ENCODE measurements around the gene RALGPS2. TPM values are rescaled to one million over a fixed set of nuclear protein-coding genes. Genes with fewer than 3 reads are reported as not detected.
"Not testable (repeated sequence)": the region's sequence is repeated elsewhere in the genome, so short reads cannot be mapped to it uniquely, and the experiment has no call there.

The RALGPS2 gene
- total and polyA plus RNA-seq, 11 donors, result 1.6 to 12.7 (median 8.0) TPM

DNA sequence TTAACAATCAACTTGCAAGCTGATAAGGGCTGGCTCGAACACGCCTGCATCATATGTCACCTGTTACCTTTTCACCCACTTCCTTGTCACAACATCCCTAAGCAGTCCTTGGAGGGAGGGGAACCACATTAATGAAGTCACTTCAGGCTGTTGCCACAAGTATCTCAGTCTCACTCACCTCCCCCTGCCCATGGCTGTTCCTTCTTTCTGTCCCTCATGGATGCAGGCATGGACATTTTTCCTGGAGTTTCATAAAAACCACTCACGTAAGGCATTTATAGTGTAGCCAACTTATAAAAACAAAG, 222.6 kb downstream of the RALGPS2 start:
- Histone ChIP-seq H3K36me3 (no peaks in the 10 kb centered on the region), H3K27ac (no peak overlapping the region), H3K9me3 (no peaks in the 10 kb centered on the region), H3K4me3 (no peak overlapping the region), H3K4me1 (peaks cover 0 to 10% (median under 1%) of the 10 kb centered on the region in 12 donors), H3K27me3 (no peaks in the 10 kb centered on the region)
- no peak for TF ChIP-seq POLR2A (IDR thresholded peaks at IDR 0.05)
- TF ChIP-seq, protein P1, sequence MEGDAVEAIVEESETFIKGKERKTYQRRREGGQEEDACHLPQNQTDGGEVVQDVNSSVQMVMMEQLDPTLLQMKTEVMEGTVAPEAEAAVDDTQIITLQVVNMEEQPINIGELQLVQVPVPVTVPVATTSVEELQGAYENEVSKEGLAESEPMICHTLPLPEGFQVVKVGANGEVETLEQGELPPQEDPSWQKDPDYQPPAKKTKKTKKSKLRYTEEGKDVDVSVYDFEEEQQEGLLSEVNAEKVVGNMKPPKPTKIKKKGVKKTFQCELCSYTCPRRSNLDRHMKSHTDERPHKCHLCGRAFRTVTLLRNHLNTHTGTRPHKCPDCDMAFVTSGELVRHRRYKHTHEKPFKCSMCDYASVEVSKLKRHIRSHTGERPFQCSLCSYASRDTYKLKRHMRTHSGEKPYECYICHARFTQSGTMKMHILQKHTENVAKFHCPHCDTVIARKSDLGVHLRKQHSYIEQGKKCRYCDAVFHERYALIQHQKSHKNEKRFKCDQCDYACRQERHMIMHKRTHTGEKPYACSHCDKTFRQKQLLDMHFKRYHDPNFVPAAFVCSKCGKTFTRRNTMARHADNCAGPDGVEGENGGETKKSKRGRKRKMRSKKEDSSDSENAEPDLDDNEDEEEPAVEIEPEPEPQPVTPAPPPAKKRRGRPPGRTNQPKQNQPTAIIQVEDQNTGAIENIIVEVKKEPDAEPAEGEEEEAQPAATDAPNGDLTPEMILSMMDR (IDR thresholded peaks at IDR 0.05), result no peak
- intact Hi-C loops (cut with DNase I), result no loop called here
- ATAC-seq (no peak), DNase-seq (no peak)
- 93 to 98% (median 96%) methylated on average over 3 of the region's 3 CpGs for WGBS, 4 donors

DNA sequence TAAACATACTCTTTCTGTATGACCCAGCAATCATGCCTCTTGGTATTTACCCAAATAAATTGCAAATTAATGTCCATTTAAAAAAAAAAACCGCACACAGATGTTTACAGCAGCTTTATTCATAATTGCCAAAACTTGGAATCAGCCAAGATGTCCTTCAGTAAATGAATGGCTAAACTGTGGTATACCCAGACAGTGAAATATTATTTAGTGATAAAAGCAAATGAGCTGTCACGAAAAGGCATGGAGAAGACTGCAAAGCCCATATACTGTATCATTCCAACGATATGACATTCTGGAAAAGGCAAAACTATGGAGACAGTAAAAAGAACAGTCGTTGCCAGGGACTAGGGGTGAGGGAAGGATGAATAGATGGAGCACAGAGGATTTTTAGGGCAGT, 223.6 kb downstream of the RALGPS2 start:
- 82 to 86% (median 83%) methylated on average over 4 of the region's 4 CpGs for WGBS, 4 donors
- no peaks in the 10 kb centered on the region for H3K27me3 ChIP-seq
- no peaks in the 10 kb centered on the region for H3K9me3 ChIP-seq
- H3K4me1 ChIP-seq, result peaks cover 0 to 17% (median 4%) of the 10 kb centered on the region in 12 donors
- H3K36me3 ChIP-seq, result no peaks in the 10 kb centered on the region
- TF ChIP-seq POLR2A (IDR thresholded peaks at IDR 0.05), result no peak
- TF ChIP-seq, protein P1 (IDR thresholded peaks at IDR 0.05), result no peak
- no peak overlapping the region for H3K27ac ChIP-seq
- intact Hi-C loops (cut with DNase I), result no loop called here
- no peak for ATAC-seq
- DNase-seq, result no peak
- no peak overlapping the region for H3K4me3 ChIP-seq

DNA sequence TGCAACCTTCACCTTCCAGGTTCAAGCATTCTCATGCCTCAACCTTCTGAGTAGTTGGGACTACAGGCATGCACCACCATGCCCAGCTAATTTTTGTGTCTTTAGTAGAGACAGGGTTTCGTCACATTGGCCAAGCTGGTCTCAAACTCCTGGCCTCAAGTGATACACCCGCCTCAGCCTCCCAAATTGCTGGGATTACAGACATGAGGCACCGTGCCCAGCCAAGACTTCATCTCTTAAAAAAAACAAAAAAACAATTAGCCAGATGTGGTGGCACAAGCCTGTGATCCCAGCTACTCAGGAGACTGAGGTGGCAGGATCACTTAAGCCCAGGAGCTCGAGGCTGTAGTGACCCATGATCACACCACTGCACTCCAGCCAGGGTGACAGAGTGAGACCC, 224.8 kb downstream of the RALGPS2 start:
- intact Hi-C loops (cut with DNase I); H3K9me3 ChIP-seq; H3K27me3 ChIP-seq; H3K27ac ChIP-seq; H3K4me3 ChIP-seq; H3K36me3 ChIP-seq; DNase-seq; ATAC-seq: not testable (repeated sequence)
- H3K4me1 ChIP-seq, result peaks cover 0 to 20% (median 4%) of the 10 kb centered on the region in 12 donors
- 85 to 90% (median 86%) methylated on average over 4 of the region's 4 CpGs for WGBS, 4 donors

DNA sequence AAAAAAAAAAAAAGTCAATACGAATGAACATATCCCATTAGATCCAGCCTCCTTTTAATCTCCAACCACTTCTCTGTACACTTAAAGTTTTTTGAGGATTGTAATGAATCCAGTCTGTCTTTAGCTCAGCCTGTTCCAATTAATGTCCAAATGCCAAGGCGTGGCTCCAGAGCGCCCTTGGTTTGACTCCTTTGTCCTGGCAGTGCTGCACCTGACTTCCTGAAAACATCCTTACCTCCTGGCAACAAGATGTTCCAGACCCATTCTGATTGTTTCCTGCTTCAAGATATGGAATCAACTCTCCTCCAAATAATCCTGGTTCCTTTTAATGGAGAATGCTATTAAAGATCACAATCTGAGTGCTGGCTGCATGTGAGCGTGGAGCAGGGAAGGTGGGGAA, 226.6 kb downstream of the RALGPS2 start:
- Histone ChIP-seq H3K36me3 (no peaks in the 10 kb centered on the region), H3K27ac (peak overlapping the region in 1 of 12 donors; percentile 13), H3K4me3 (no peak overlapping the region), H3K9me3 (no peaks in the 10 kb centered on the region), H3K27me3 (no peaks in the 10 kb centered on the region), H3K4me1 (peaks cover 0 to 20% (median 4%) of the 10 kb centered on the region in 12 donors)
- ATAC-seq, result no peak
- DNase-seq, result no peak
- no peak for TF ChIP-seq POLR2A (IDR thresholded peaks at IDR 0.05)
- TF ChIP-seq, protein P1 (IDR thresholded peaks at IDR 0.05), result no peak
- intact Hi-C loops (cut with DNase I), result no loop called here
- WGBS, 4 donors, result 70 to 85% (median 74%) methylated on average over 4 of the region's 4 CpGs

DNA sequence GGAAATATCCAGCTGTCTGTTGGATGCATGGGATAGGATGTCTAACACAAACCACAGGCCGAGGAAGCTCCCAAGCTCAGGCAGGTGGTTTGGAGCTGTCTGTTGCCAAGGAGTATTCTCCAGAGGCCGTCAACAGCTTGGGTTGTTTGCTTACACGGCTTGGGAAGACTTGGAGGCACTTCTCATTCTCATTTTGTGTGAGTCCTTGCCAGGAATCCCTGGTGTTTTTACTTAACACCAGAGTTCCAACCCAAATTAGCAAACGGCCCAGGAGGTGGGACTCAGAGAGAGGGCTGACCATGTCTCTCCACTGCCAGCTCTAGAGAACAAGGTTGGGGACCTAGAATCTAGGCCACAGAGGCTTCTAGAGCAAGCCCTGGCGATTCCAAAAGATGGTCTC, 228.0 kb downstream of the RALGPS2 start:
- Histone ChIP-seq H3K9me3 (no peaks in the 10 kb centered on the region), H3K4me3 (no peak overlapping the region), H3K27me3 (no peaks in the 10 kb centered on the region), H3K4me1 (peaks cover 0 to 20% (median 4%) of the 10 kb centered on the region in 12 donors), H3K36me3 (no peaks in the 10 kb centered on the region), H3K27ac (peak overlapping the region in 7 of 12 donors; percentile 24 to 72 (median 37))
- TF ChIP-seq, protein P1 (IDR thresholded peaks at IDR 0.05), result no peak
- TF ChIP-seq POLR2A (IDR thresholded peaks at IDR 0.05), result no peak
- intact Hi-C loops (cut with DNase I), result no loop called here
- ATAC-seq (peak; percentile 72 to 83 (median 82)), DNase-seq (peak in 2 of 5 donors; percentile 45 to 55)
- WGBS, 4 donors, result 55 to 64% (median 59%) methylated on average over 5 of the region's 5 CpGs
